Skeletal muscle satellite cell (primary cell): ENCODE data around the gene NUP153.

Experiments
- H3K27me3 ChIP-seq: 2 replicates; pipeline ENCODE4 v1.7.0; 2013; ENCODE audit warnings: low read length; ENCODE audit not compliant: control insufficient read depth, insufficient read depth
- H3K36me3 ChIP-seq: 2 replicates; pipeline ENCODE4 v1.7.0; 2013; ENCODE audit warnings: mild to moderate bottlenecking, control low read depth, low read length; ENCODE audit not compliant: insufficient read depth
- H3K4me1 ChIP-seq: 2 replicates; pipeline ENCODE4 v1.7.0; 2013; ENCODE audit warnings: low read length; ENCODE audit not compliant: control insufficient read depth, insufficient read depth
- H3K4me2 ChIP-seq: 2 replicates; pipeline ENCODE4 v1.7.0; 2013; ENCODE audit warnings: mild to moderate bottlenecking, low read length
- H3K4me3 ChIP-seq: 2 replicates; pipeline ENCODE4 v1.7.0; 2013; ENCODE audit warnings: low read length
- H3K9ac ChIP-seq: 2 replicates; pipeline ENCODE4 v1.7.0; 2013; ENCODE audit warnings: mild to moderate bottlenecking, low read depth, low read length, moderate library complexity
- H3K9me3 ChIP-seq: replicated peaks from 2 replicates; pipeline ENCODE4 v1.7.0; 2013; ENCODE audit warnings: mild to moderate bottlenecking, control low read depth, low read length

The NUP153 gene

GRCh38 chr6:17683428-17683827 is 23.3 kb downstream of the NUP153 start:
- H3K36me3 ChIP-seq, result peaks cover 17% of the 10 kb centered on the region
- no peaks in the 10 kb centered on the region for H3K9me3 ChIP-seq
- H3K4me1 ChIP-seq, result peaks cover 4% of the 10 kb centered on the region
- H3K4me2 ChIP-seq, result no peak overlapping the region
- no peak overlapping the region for H3K4me3 ChIP-seq
- H3K27me3 ChIP-seq, result no peaks in the 10 kb centered on the region
- no peak overlapping the region for H3K9ac ChIP-seq

- Histone ChIP-seq H3K4me2 (no peak overlapping the region), H3K27me3 (no peaks in the 10 kb centered on the region), H3K4me1 (no peaks in the 10 kb centered on the region), H3K4me3 (no peak overlapping the region), H3K36me3 (peaks cover 23% of the 10 kb centered on the region), H3K9ac (no peak overlapping the region), H3K9me3 (no peaks in the 10 kb centered on the region)
These were observed 27.0 kb downstream of the NUP153 start for GRCh38 chr6:17679726-17680125.

- no peaks in the 10 kb centered on the region for H3K4me1 ChIP-seq
These were observed 29.1 kb downstream of the NUP153 start for GRCh38 chr6:17677602-17678001.

GRCh38 chr6:17673543-17674254 is 33.0 kb downstream of the NUP153 start:
- Histone ChIP-seq H3K27me3 (no peaks in the 10 kb centered on the region), H3K4me2 (no peak overlapping the region), H3K9ac (no peak overlapping the region), H3K9me3 (no peaks in the 10 kb centered on the region), H3K4me1 (no peaks in the 10 kb centered on the region), H3K36me3 (peaks cover 60% of the 10 kb centered on the region), H3K4me3 (no peak overlapping the region)

More at GRCh38 chr6:17677602-17678001, 29.1 kb downstream of the NUP153 start:
- Histone ChIP-seq H3K27me3 (no peaks in the 10 kb centered on the region), H3K9ac (no peak overlapping the region), H3K4me2 (no peak overlapping the region), H3K36me3 (peaks cover 28% of the 10 kb centered on the region), H3K9me3 (no peaks in the 10 kb centered on the region), H3K4me3 (no peak overlapping the region)

- no peak overlapping the region for H3K4me2 ChIP-seq
- no peaks in the 10 kb centered on the region for H3K27me3 ChIP-seq
- peaks cover 71% of the 10 kb centered on the region for H3K36me3 ChIP-seq
- H3K9me3 ChIP-seq, result no peaks in the 10 kb centered on the region
- H3K4me3 ChIP-seq, result no peak overlapping the region
- H3K9ac ChIP-seq, result no peak overlapping the region
- no peaks in the 10 kb centered on the region for H3K4me1 ChIP-seq
These were observed 34.5 kb downstream of the NUP153 start for GRCh38 chr6:17672064-17672718.

GRCh38 chr6:17666646-17667045 is 40.1 kb downstream of the NUP153 start:
- Histone ChIP-seq H3K4me2 (no peak overlapping the region), H3K4me1 (no peaks in the 10 kb centered on the region), H3K9ac (no peak overlapping the region), H3K36me3 (peaks cover 68% of the 10 kb centered on the region), H3K9me3 (no peaks in the 10 kb centered on the region), H3K4me3 (no peak overlapping the region), H3K27me3 (no peaks in the 10 kb centered on the region)

GRCh38 chr6:17665132-17665531 is 41.6 kb downstream of the NUP153 start:
- Histone ChIP-seq H3K4me1 (no peaks in the 10 kb centered on the region), H3K4me3 (no peak overlapping the region), H3K9ac (no peak overlapping the region), H3K9me3 (no peaks in the 10 kb centered on the region), H3K36me3 (peaks cover 67% of the 10 kb centered on the region), H3K27me3 (no peaks in the 10 kb centered on the region), H3K4me2 (no peak overlapping the region)

GRCh38 chr6:17663226-17663625 is 43.5 kb downstream of the NUP153 start:
- Histone ChIP-seq H3K36me3 (peaks cover 63% of the 10 kb centered on the region), H3K4me3 (no peak overlapping the region), H3K4me2 (no peak overlapping the region), H3K4me1 (no peaks in the 10 kb centered on the region), H3K9ac (no peak overlapping the region), H3K27me3 (no peaks in the 10 kb centered on the region), H3K9me3 (no peaks in the 10 kb centered on the region)

GRCh38 chr6:17662585-17662984 is 44.1 kb downstream of the NUP153 start:
- Histone ChIP-seq H3K4me2 (no peak overlapping the region), H3K4me3 (no peak overlapping the region), H3K36me3 (peaks cover 63% of the 10 kb centered on the region), H3K9ac (no peak overlapping the region), H3K4me1 (no peaks in the 10 kb centered on the region), H3K9me3 (no peaks in the 10 kb centered on the region), H3K27me3 (no peaks in the 10 kb centered on the region)

- Histone ChIP-seq H3K4me3 (no peak overlapping the region), H3K9me3 (no peaks in the 10 kb centered on the region), H3K36me3 (peaks cover 54% of the 10 kb centered on the region), H3K4me1 (no peaks in the 10 kb centered on the region), H3K27me3 (no peaks in the 10 kb centered on the region), H3K9ac (no peak overlapping the region), H3K4me2 (no peak overlapping the region)
These were observed 50.1 kb downstream of the NUP153 start for GRCh38 chr6:17656644-17657043.

GRCh38 chr6:17656092-17656491 is 50.6 kb downstream of the NUP153 start:
- H3K4me3 ChIP-seq, result no peak overlapping the region
- no peak overlapping the region for H3K9ac ChIP-seq
- no peak overlapping the region for H3K4me2 ChIP-seq
- H3K27me3 ChIP-seq, result no peaks in the 10 kb centered on the region
- H3K9me3 ChIP-seq, result no peaks in the 10 kb centered on the region
- H3K4me1 ChIP-seq, result no peaks in the 10 kb centered on the region
- H3K36me3 ChIP-seq, result peaks cover 52% of the 10 kb centered on the region
